Pancreas (tissue), 10 donors: ENCODE results near the gene SEMA3G. TPM values are rescaled to one million over a fixed set of nuclear protein-coding genes. Genes with fewer than 3 reads are reported as not detected.

Experiments
- ATAC-seq, 4 donors: fragments of 200-7000 bp; cut with Tn5 transposase; one replicate each; pipeline versions ENCODE4 v1.8.0 to v1.9.1; 2020; ENCODE audit warnings: mild to moderate bottlenecking in 4 of 4, moderate library complexity in 4 of 4
- DNase-seq, 6 donors: peaks; one replicate each; pipeline ENCODE4 v3.0.0-alpha.2; 2020
- FAIRE-seq: peaks from 2 replicates; lab custom pipeline; 2012; peaks lifted over from hg19 to GRCh38; lab: Jason Lieb, UNC
- H3K27ac ChIP-seq, 4 donors: fragments of 200-600 bp; sonication (generic); 1 replicate in 3 of 4; 2 replicates in 1 of 4; pipeline versions ENCODE4 v1.5.0 to v1.8.0; 2020
- H3K27me3 ChIP-seq, 4 donors: fragments of 200-600 bp; one replicate each; pipeline ENCODE4 v1.8.0; 2021
- H3K36me3 ChIP-seq, 3 donors: fragments of 200-600 bp; sonication (generic) in 1 of 3; one replicate each; pipeline versions ENCODE4 v1.5.0 to v1.8.0; 2020 to 2021
- H3K4me1 ChIP-seq, 3 donors: fragments of 200-600 bp; one replicate each; pipeline ENCODE4 v1.8.0; 2021
- H3K4me3 ChIP-seq, 4 donors: fragments of 200-600 bp; sonication (generic) in 2 of 4; one replicate each; pipeline versions ENCODE4 v1.5.0 to v1.8.0; 2020 to 2021
- H3K9me3 ChIP-seq, 4 donors: fragments of 200-600 bp; one replicate each; pipeline ENCODE4 v1.8.0; 2021
- CTCF ChIP-seq, 4 donors: fragments of 200-600 bp; sonication (generic) in 3 of 4; IDR thresholded peaks; one replicate each; pipeline versions ENCODE4 v1.5.0 to v1.8.0; 2021; ENCODE audit warnings: antibody characterized with exemption in 4 of 4
- WGBS, 2 donors: extraction: QIAGEN DNeasy Blood & Tissue Kit; methylation state at CpG; one replicate each; pipeline ENCODE4 v1.1.7; 2013; 5-methylcytosine and 5-hydroxymethylcytosine counted together
- intact Hi-C, 3 donors: fragments of 100-400 bp; cut with DNase I; formaldehyde crosslinking; loops; one replicate each; pipeline versions ENCODE4 v1.11.1 to v1.14.2; 2022
- polyA plus RNA-seq, 2 donors: library from polyadenylated mRNA; stranded (reverse); fragments of 200-250 nt; gene quantifications; one replicate each; pipeline ENCODE4 v1.2.3, GENCODE V29; 2013
- total RNA-seq, 6 donors: library from RNA; stranded (reverse); fragmentation: NEBNext Ultra II Directional in 4 of 6; extraction: Animal tissue kit (Norgen Biotek cat#: 25700) in 4 of 6; gene quantifications; one replicate each; pipeline versions ENCODE4 v1.2.1 to v1.2.4, GENCODE V29; 2021 to 2023
- donor health status: healthy with polysubstance abuse.
- donor health status: DM: no; HTN: no; CAD: no; lungs with moderate emphysema.
- donor health status: DM: no; HTN: no; CAD: no.
- donor health status: control.
- donor health status: control.
- donor health status: Bipolar disorder and iron deficiency.
- donor health status: DM: yes; HTN: yes; CAD: no.
- donor health status: DM: no; HTN: no; CAD: no.
- donor health status: DM: no; HTN: no; CAD: no.
- donor health status: DM: yes; HTN: yes; CAD: no.

SEMA3G gene
- total and polyA plus RNA-seq, 8 donors = 0.75 to 5.4 (median 2.8) TPM

GRCh38 chr3:52468336-52468735 is 23.4 kb upstream of the SEMA3G start:
- no peak overlapping the region for H3K27ac ChIP-seq
- ATAC-seq (peak in 1 of 4 donors; percentile 11), FAIRE-seq (no peak)

GRCh38 chr3:52463416-52463815 is 18.5 kb upstream of the SEMA3G start:
- 94 to 95% methylated on average over 5 of the region's 5 CpGs for WGBS, 2 donors
- no peak for FAIRE-seq

More at GRCh38 chr3:52468336-52468735, 23.4 kb upstream of the SEMA3G start:
- Histone ChIP-seq H3K4me1 (no peaks in the 10 kb centered on the region), H3K27me3 (no peaks in the 10 kb centered on the region), H3K4me3 (no peak overlapping the region), H3K36me3 (peaks cover 0 to 23% (median 2%) of the 10 kb centered on the region in 3 donors), H3K9me3 (no peaks in the 10 kb centered on the region)
- WGBS, 2 donors = 75 to 86% methylated on average over 9 of the region's 9 CpGs
- intact Hi-C loops = no loop called here
- no peak for DNase-seq
- no peak for TF ChIP-seq CTCF (IDR thresholded peaks at IDR 0.05)

GRCh38 chr3:52461874-52462273 is 17.0 kb upstream of the SEMA3G start:
- H3K36me3 ChIP-seq = peaks cover 0 to 16% (median 6%) of the 10 kb centered on the region in 3 donors
- 87 to 89% methylated on average over 6 of the region's 6 CpGs for WGBS, 2 donors
- H3K27me3 ChIP-seq = no peaks in the 10 kb centered on the region
- H3K4me1 ChIP-seq = peaks cover 0 to 3% (median 0%) of the 10 kb centered on the region in 3 donors
- DNase-seq (no peak), ATAC-seq (no peak), FAIRE-seq (no peak)
- intact Hi-C loops = no loop called here
- no peak for TF ChIP-seq CTCF (IDR thresholded peaks at IDR 0.05)
- no peaks in the 10 kb centered on the region for H3K9me3 ChIP-seq
- H3K4me3 ChIP-seq = no peak overlapping the region
- no peak overlapping the region for H3K27ac ChIP-seq

More at GRCh38 chr3:52463416-52463815, 18.5 kb upstream of the SEMA3G start:
- Histone ChIP-seq H3K9me3 (no peaks in the 10 kb centered on the region), H3K4me3 (no peak overlapping the region), H3K36me3 (peaks cover 0 to 16% (median 6%) of the 10 kb centered on the region in 3 donors), H3K27ac (no peak overlapping the region), H3K27me3 (no peaks in the 10 kb centered on the region), H3K4me1 (no peaks in the 10 kb centered on the region)
- intact Hi-C loops = no loop called here
- no peak for TF ChIP-seq CTCF (IDR thresholded peaks at IDR 0.05)
- no peak for DNase-seq
- ATAC-seq = no peak

GRCh38 chr3:52458770-52459545 is 14.1 kb upstream of the SEMA3G start:
- no peak overlapping the region for H3K27ac ChIP-seq
- intact Hi-C loops = no loop called here
- no peak overlapping the region for H3K4me3 ChIP-seq
- no peaks in the 10 kb centered on the region for H3K27me3 ChIP-seq
- H3K36me3 ChIP-seq = peaks cover 0 to 11% (median 6%) of the 10 kb centered on the region in 3 donors
- WGBS, 2 donors = 93 to 95% methylated on average over 14 of the region's 14 CpGs
- H3K4me1 ChIP-seq = peaks cover 0 to 10% (median 6%) of the 10 kb centered on the region in 3 donors
- ATAC-seq (no peak), DNase-seq (no peak), FAIRE-seq (no peak)
- no peak for TF ChIP-seq CTCF (IDR thresholded peaks at IDR 0.05)
- H3K9me3 ChIP-seq = no peaks in the 10 kb centered on the region
